GM12891 (cell line): ENCODE results near the gene SPG21.

ENCODE experiments used
- POLR2A ChIP-seq: IDR thresholded peaks from 2 replicates; pipeline ENCODE4 v1.6.1; 2011; ENCODE audit warnings: low read depth, low read length, control low read depth
- POLR2AphosphoS5 ChIP-seq: IDR thresholded peaks from 2 replicates; pipeline ENCODE4 v1.6.1; 2011; ENCODE audit warnings: low read depth, low read length, control low read depth
- SPI1 ChIP-seq: IDR thresholded peaks from 2 replicates; pipeline ENCODE4 v1.6.1; 2011; ENCODE audit warnings: low read depth, low read length, control low read depth

- TF ChIP-seq POLR2A, result no peak
- no peak for TF ChIP-seq POLR2AphosphoS5
- TF ChIP-seq SPI1, result no peak
Observed at GRCh38 chr15:64982472-64982871, 7.2 kb downstream of the SPG21 start.
